HL-60 (cell line): ENCODE data around the gene RELL1.

ENCODE experiments used
- DNase-seq, 2 experiments: peaks; one replicate each; pipeline ENCODE4 v3.0.0-alpha.2; 2010 to 2020; ENCODE audit warnings: low read depth in 1 of 2, low spot score in 1 of 2
- H3K27ac ChIP-seq: fragments of 250-450 bp; sonication (Bioruptor Pico); replicated peaks from 2 replicates; pipeline ENCODE4 v1.5.1; 2020; ENCODE audit warnings: mild to moderate bottlenecking, moderate library complexity
- H3K27me3 ChIP-seq: fragments of 250-450 bp; sonication (Bioruptor Pico); 2 replicates; pipeline ENCODE4 v1.5.1; 2021; ENCODE audit warnings: mild to moderate bottlenecking, moderate library complexity; ENCODE audit not compliant: insufficient read depth, poor library complexity, severe bottlenecking
- H3K4me3 ChIP-seq: replicated peaks from 2 replicates; pipeline ENCODE4 v1.5.1; 2011; ENCODE audit warnings: mild to moderate bottlenecking, control low read depth, low read length; ENCODE audit not compliant: insufficient read depth
- CTCF ChIP-seq: IDR thresholded peaks from one replicate; pipeline ENCODE4 v1.5.1; 2011; ENCODE audit warnings: low read length, control low read depth, inconsistent platforms; ENCODE audit not compliant: insufficient read depth
- GABPA ChIP-seq: IDR thresholded peaks from 2 replicates; pipeline ENCODE4 v1.6.1; 2012; ENCODE audit warnings: low read depth
- POLR2AphosphoS5 ChIP-seq: IDR thresholded peaks from 2 replicates; pipeline ENCODE4 v1.6.1; 2012; ENCODE audit warnings: low read depth
- REST ChIP-seq: IDR thresholded peaks from 2 replicates; pipeline ENCODE4 v1.6.1; 2012; ENCODE audit warnings: low read depth; ENCODE audit not compliant: insufficient replicate concordance
- SPI1 ChIP-seq: IDR thresholded peaks from 2 replicates; pipeline ENCODE4 v1.6.1; 2012; ENCODE audit warnings: low read depth, mild to moderate bottlenecking, borderline replicate concordance

Gene RELL1

GRCh38 chr4:37567836-37568235 is 118.3 kb downstream of the RELL1 start:
- H3K4me3 ChIP-seq, result no peak overlapping the region
- H3K27ac ChIP-seq, result no peak overlapping the region
- no peak for DNase-seq
- H3K27me3 ChIP-seq, result no peaks in the 10 kb centered on the region
- no peak for TF ChIP-seq SPI1
- no peak for TF ChIP-seq CTCF
- no peak for TF ChIP-seq REST
- TF ChIP-seq GABPA, result no peak
- no peak for TF ChIP-seq POLR2AphosphoS5

- Histone ChIP-seq H3K27me3 (no peaks in the 10 kb centered on the region), H3K27ac (no peak overlapping the region), H3K4me3 (no peak overlapping the region)
- no peak for DNase-seq
- TF ChIP-seq GABPA (no peak), POLR2AphosphoS5 (no peak), REST (no peak), SPI1 (no peak), CTCF (no peak)
These were observed 123.6 kb downstream of the RELL1 start for GRCh38 chr4:37562592-37562991.

GRCh38 chr4:37561803-37562207 is 124.4 kb downstream of the RELL1 start:
- no peak for DNase-seq
- H3K27ac ChIP-seq, result no peak overlapping the region
- H3K27me3 ChIP-seq, result no peaks in the 10 kb centered on the region
- no peak for TF ChIP-seq CTCF
- TF ChIP-seq REST, result no peak
- no peak for TF ChIP-seq GABPA
- TF ChIP-seq POLR2AphosphoS5, result no peak
- no peak for TF ChIP-seq SPI1
- H3K4me3 ChIP-seq, result no peak overlapping the region
